IMR-90 (cell line): Measurements from ENCODE around the gene CCDC38. TPM values are rescaled to one million over a fixed set of nuclear protein-coding genes. Genes with fewer than 3 reads are reported as not detected.
A peak's percentile ranks its signal among the peaks of the same experiment; 100 is the strongest.

ENCODE experiments used
- ATAC-seq: fragments of 200-7000 bp; cut with Tn5 transposase; 2 replicates; pipeline ENCODE4 v1.9.1; 2020; ENCODE audit warnings: low read depth, mild to moderate bottlenecking, moderate library complexity
- BruUV-seq: library from RNA; stranded (reverse); fragments of 400-500 nt; replicated peaks from 2 replicates; lab custom pipeline; 2021; lab: Mats Ljungman, UMichigan
- CTCF ChIA-PET: fragments of 300-600 bp; formaldehyde crosslinking; extraction: SDS; loops from one replicate; lab custom pipeline; 2021; ENCODE audit warnings: antibody characterized with exemption; lab: Yijun Ruan, JAX
- POLR2A ChIA-PET: fragments of 300-600 bp; sonication (Branson Sonifier 250); formaldehyde crosslinking; loops from one replicate; lab custom pipeline; 2022; ENCODE audit warnings: antibody characterized with exemption; ENCODE audit not compliant: unreplicated experiment; lab: Charles Lee
- DNase-seq: peaks from one replicate; pipeline ENCODE4 v3.0.0; 2013
- H2AFZ ChIP-seq: replicated peaks from 2 replicates; pipeline ENCODE3; 2013; ENCODE audit warnings: low read length, mild to moderate bottlenecking; ENCODE audit not compliant: poor library complexity
- H2AK5ac ChIP-seq: 2 replicates; pipeline ENCODE4 v1.6.1; 2013; ENCODE audit warnings: low read depth, low read length, inconsistent platforms
- H2AK9ac ChIP-seq: replicated peaks from 2 replicates; pipeline ENCODE3; 2013; ENCODE audit warnings: mild to moderate bottlenecking, low read depth, low read length, moderate library complexity; ENCODE audit not compliant: poor library complexity
- H2BK120ac ChIP-seq: 2 replicates; pipeline ENCODE4 v1.6.1; 2013; ENCODE audit warnings: low read depth, low read length, inconsistent platforms
- H2BK15ac ChIP-seq: 3 replicates; pipeline ENCODE4 v1.6.1; 2013; ENCODE audit warnings: low read depth, low read length, inconsistent platforms
- H2BK20ac ChIP-seq: 2 replicates; pipeline ENCODE4 v1.6.1; 2013; ENCODE audit warnings: low read depth, mild to moderate bottlenecking, inconsistent platforms, low read length, moderate library complexity
- H2BK5ac ChIP-seq: 2 replicates; pipeline ENCODE4 v1.6.1; 2013; ENCODE audit warnings: mild to moderate bottlenecking, low read depth, low read length, inconsistent platforms; ENCODE audit not compliant: poor library complexity, severe bottlenecking
- H3K14ac ChIP-seq: replicated peaks from 2 replicates; pipeline ENCODE4 v1.6.1; 2013; ENCODE audit warnings: low read depth, low read length, inconsistent platforms
- H3K18ac ChIP-seq: 2 replicates; pipeline ENCODE4 v1.6.1; 2013; ENCODE audit warnings: low read depth, low read length, control low read depth
- H3K23ac ChIP-seq: 2 replicates; pipeline ENCODE4 v1.6.1; 2013; ENCODE audit warnings: low read depth, low read length, inconsistent platforms
- H3K27ac ChIP-seq: 2 replicates; pipeline ENCODE4 v1.5.1; 2013; ENCODE audit warnings: mild to moderate bottlenecking, control low read depth, low read length; ENCODE audit not compliant: insufficient read depth
- H3K27me3 ChIP-seq: 2 replicates; pipeline ENCODE4 v1.6.1; 2013; ENCODE audit warnings: low read length; ENCODE audit not compliant: control insufficient read depth, insufficient read depth
- H3K36me3 ChIP-seq: 2 replicates; pipeline ENCODE4 v1.6.1; 2013; ENCODE audit warnings: low read length, mixed read lengths; ENCODE audit not compliant: control insufficient read depth, insufficient read depth
- H3K4ac ChIP-seq: 2 replicates; pipeline ENCODE4 v1.6.1; 2013; ENCODE audit warnings: low read depth, low read length, inconsistent platforms
- H3K4me1 ChIP-seq: 2 replicates; pipeline ENCODE4 v1.6.1; 2013; ENCODE audit warnings: low read length, mixed read lengths; ENCODE audit not compliant: control insufficient read depth, insufficient read depth
- H3K4me2 ChIP-seq: 2 replicates; pipeline ENCODE4 v1.6.1; 2013; ENCODE audit warnings: low read depth, mild to moderate bottlenecking, control low read depth, low read length, moderate library complexity
- H3K4me3 ChIP-seq: 2 replicates; pipeline ENCODE4 v1.5.1; 2013; ENCODE audit warnings: low read depth, mild to moderate bottlenecking, control low read depth, low read length, moderate library complexity; ENCODE audit not compliant: insufficient read depth
- H3K56ac ChIP-seq: 2 replicates; pipeline ENCODE4 v1.6.1; 2013; ENCODE audit warnings: low read length, inconsistent platforms; ENCODE audit not compliant: insufficient read depth; ENCODE audit errors: extremely low read depth
- H3K79me1 ChIP-seq, 2 experiments: 2 replicates each; pipeline ENCODE4 v1.6.1; 2013; ENCODE audit warnings: low read length in 2 of 2, inconsistent platforms in 1 of 2, low read depth in 1 of 2
- H3K9ac ChIP-seq: 2 replicates; pipeline ENCODE4 v1.6.1; 2013; ENCODE audit warnings: low read depth, low read length, control low read depth
- H3K9me1 ChIP-seq: 2 replicates; pipeline ENCODE4 v1.6.1; 2013; ENCODE audit warnings: low read length, inconsistent platforms; ENCODE audit not compliant: insufficient read depth
- H3K9me3 ChIP-seq: 2 replicates; pipeline ENCODE4 v1.6.1; 2013; ENCODE audit warnings: low read length; ENCODE audit not compliant: control insufficient read depth, insufficient read depth
- H4K20me1 ChIP-seq: 2 replicates; pipeline ENCODE4 v1.6.1; 2013; ENCODE audit warnings: low read length, inconsistent platforms; ENCODE audit not compliant: insufficient read depth
- H4K5ac ChIP-seq: 2 replicates; pipeline ENCODE4 v1.6.1; 2013; ENCODE audit warnings: mild to moderate bottlenecking, low read depth, low read length, control low read depth
- H4K8ac ChIP-seq, 2 experiments: 2 replicates each; pipeline ENCODE4 v1.6.1; 2013; ENCODE audit warnings: low read depth in 2 of 2, low read length in 2 of 2, control low read depth in 1 of 2, inconsistent platforms in 1 of 2
- H4K91ac ChIP-seq: 2 replicates; pipeline ENCODE4 v1.6.1; 2013; ENCODE audit warnings: low read depth, low read length, inconsistent platforms; ENCODE audit not compliant: insufficient read depth
- BHLHE40 ChIP-seq: fragments of 150-350 bp; IDR thresholded peaks from 2 replicates; pipeline ENCODE4 v1.6.1; 2016; ENCODE audit warnings: mild to moderate bottlenecking, low read depth, low read length
- CEBPB ChIP-seq: IDR thresholded peaks from 2 replicates; pipeline ENCODE4 v1.6.1; 2012; ENCODE audit warnings: low read depth, low read length, improper control_type of control experiment
- CHD1 ChIP-seq: IDR thresholded peaks from 2 replicates; pipeline ENCODE4 v1.6.1; 2012; ENCODE audit warnings: low read depth, low read length, improper control_type of control experiment
- CTCF ChIP-seq: conservative IDR thresholded peaks from 2 replicates; pipeline ENCODE4 v1.5.1; 2012; ENCODE audit warnings: mild to moderate bottlenecking, low read depth, low read length, improper control_type of control experiment
- ELK1 ChIP-seq: fragments of 150-350 bp; IDR thresholded peaks from 2 replicates; pipeline ENCODE4 v1.6.1; 2016; ENCODE audit warnings: low read depth, mild to moderate bottlenecking, low read length, moderate library complexity, borderline replicate concordance
- FOS ChIP-seq: fragments of 150-350 bp; IDR thresholded peaks from 2 replicates; pipeline ENCODE4 v1.6.1; 2016; ENCODE audit warnings: low read depth, low read length
- MAZ ChIP-seq: IDR thresholded peaks from 2 replicates; pipeline ENCODE4 v1.6.1; 2012; ENCODE audit warnings: low read depth, mild to moderate bottlenecking, low read length, improper control_type of control experiment, moderate library complexity, borderline replicate concordance
- MXI1 ChIP-seq: IDR thresholded peaks from 2 replicates; pipeline ENCODE4 v1.6.1; 2012; ENCODE audit warnings: low read depth, mild to moderate bottlenecking, low read length, moderate library complexity, borderline replicate concordance
- NFE2L2 ChIP-seq: fragments of 150-350 bp; IDR thresholded peaks from 2 replicates; pipeline ENCODE4 v1.6.1; 2016; ENCODE audit warnings: low read depth, mild to moderate bottlenecking, low read length
- POLR2A ChIP-seq: IDR thresholded peaks from 2 replicates; pipeline ENCODE4 v1.6.1; 2012; ENCODE audit warnings: mild to moderate bottlenecking, low read depth, low read length
- RAD21 ChIP-seq: IDR thresholded peaks from 2 replicates; pipeline ENCODE4 v1.6.1; 2012; ENCODE audit warnings: low read length, improper control_type of control experiment
- RCOR1 ChIP-seq: IDR thresholded peaks from 2 replicates; pipeline ENCODE4 v1.6.1; 2012; ENCODE audit warnings: mild to moderate bottlenecking, low read length, improper control_type of control experiment; ENCODE audit not compliant: insufficient replicate concordance
- RFX5 ChIP-seq: IDR thresholded peaks from 2 replicates; pipeline ENCODE4 v1.8.0; 2012; ENCODE audit warnings: low read depth, mild to moderate bottlenecking, low read length, moderate library complexity
- SMC3 ChIP-seq: fragments of 150-350 bp; IDR thresholded peaks from 2 replicates; pipeline ENCODE4 v1.6.1; 2016; ENCODE audit warnings: low read depth, mild to moderate bottlenecking, antibody characterized with exemption, low read length, moderate library complexity
- USF2 ChIP-seq: fragments of 150-350 bp; IDR thresholded peaks from 2 replicates; pipeline ENCODE4 v1.6.1; 2017; ENCODE audit warnings: mild to moderate bottlenecking, antibody characterized with exemption, low read length, low read depth
- WGBS, 2 experiments: methylation state at CpG; one replicate each; pipeline versions ENCODE4 v1.1.5 to v1.1.7; 2013; ENCODE audit warnings: missing lambda C conversion rate in 2 of 2; ENCODE audit not compliant: insufficient read length in 1 of 2; ENCODE audit errors: extremely low coverage in 2 of 2; 5-methylcytosine and 5-hydroxymethylcytosine counted together
- dilution Hi-C: fragments of 300-500 bp; cut with HindIII; formaldehyde crosslinking; loops from one replicate; pipeline ENCODE4 v1.14.3; 2018; ENCODE audit warnings: low sequenced_read_pairs; ENCODE audit not compliant: unreplicated experiment
- in situ Hi-C: fragments of 300-500 bp; cut with MboI; formaldehyde crosslinking; loops from 3 replicates; pipeline ENCODE4 v1.14.3; 2019; ENCODE audit warnings: low sequenced_read_pairs, inconsistent platforms, mixed read lengths
- intact Hi-C: fragments of 100-400 bp; cut with micrococcal nuclease; formaldehyde crosslinking; loops from 2 replicates; pipeline ENCODE4 v1.10.0; 2022
- polyA plus RNA-seq, 3 experiments: library from polyadenylated mRNA; depleted of rRNA; stranded (reverse); fragments of >200 nt; gene quantifications; 2 replicates each; pipeline ENCODE4 v1.2.3, GENCODE V29; 2012; ENCODE audit warnings: low replicate concordance in 1 of 3
- total RNA-seq: library from RNA; depleted of rRNA; stranded (reverse); fragments of >200 nt; gene quantifications from 2 replicates; pipeline ENCODE4 v1.2.3, GENCODE V29; 2012

The CCDC38 gene
- total and polyA plus RNA-seq, 2 of the 4 experiments (the other 2 are of a cell fraction) = not detected

GRCh38 chr12:95922231-95922630 is 20.2 kb downstream of the CCDC38 start:
- Histone ChIP-seq H4K8ac (no peak overlapping the region), H3K56ac (no peak overlapping the region), H2AK5ac (no peak overlapping the region), H3K27me3 (no peaks in the 10 kb centered on the region), H3K79me1 (no peaks in the 10 kb centered on the region), H4K20me1 (no peaks in the 10 kb centered on the region), H3K18ac (no peak overlapping the region), H3K36me3 (no peaks in the 10 kb centered on the region), H3K14ac (no peak overlapping the region), H2BK15ac (no peak overlapping the region), H2AFZ (no peak overlapping the region), H3K27ac (no peak overlapping the region), H2BK120ac (no peak overlapping the region), H2BK5ac (no peak overlapping the region), H3K4me2 (no peak overlapping the region), H3K4ac (no peak overlapping the region), H3K9ac (no peak overlapping the region), H3K23ac (no peak overlapping the region), H3K9me1 (no peaks in the 10 kb centered on the region), H4K5ac (no peak overlapping the region), H3K9me3 (no peaks in the 10 kb centered on the region), H4K91ac (no peak overlapping the region), H2AK9ac (no peak overlapping the region), H3K4me3 (no peak overlapping the region), H3K4me1 (no peaks in the 10 kb centered on the region), H2BK20ac (no peak overlapping the region)
- TF ChIP-seq RCOR1 = no peak
- no peak for TF ChIP-seq CHD1
- no peak for TF ChIP-seq RAD21
- no peak for TF ChIP-seq BHLHE40
- no peak for TF ChIP-seq ELK1
- TF ChIP-seq USF2 = no peak
- TF ChIP-seq MAZ = no peak
- TF ChIP-seq POLR2A = no peak
- TF ChIP-seq FOS = no peak
- no peak for TF ChIP-seq RFX5
- no peak for TF ChIP-seq CEBPB
- TF ChIP-seq SMC3 = no peak
- TF ChIP-seq MXI1 = no peak
- no peak for TF ChIP-seq NFE2L2
- TF ChIP-seq CTCF = no peak
- intact Hi-C loops = no loop called here
- BruUV-seq = no TSS peak
- ATAC-seq (no peak), DNase-seq (peak; percentile 33)
- ChIA-PET CTCF (no interaction called here), POLR2A (no interaction called here)
- in situ Hi-C loops = no loop called here
- no CpG with 5 or more reads among the region's 3 CpGs for WGBS, 2 experiments
- dilution Hi-C loops = no loop called here
